AG09309 (cell line): Measurements from ENCODE around the gene UQCRC1.

ENCODE experiments used
- DNase-seq: peaks from one replicate; pipeline ENCODE4 v3.0.0-alpha.2; 2010; ENCODE audit warnings: low read depth
- H3K4me3 ChIP-seq: 2 replicates; pipeline ENCODE4 v1.5.1; 2011; ENCODE audit warnings: mild to moderate bottlenecking, low read depth, low read length, moderate library complexity; ENCODE audit not compliant: control insufficient read depth
- TF ChIP-seq, protein P1 (sequence below): IDR thresholded peaks from 2 replicates; pipeline ENCODE4 v1.5.1; 2011; ENCODE audit warnings: mild to moderate bottlenecking, low read depth, low read length, inconsistent platforms; ENCODE audit not compliant: insufficient read depth, control insufficient read depth; ENCODE audit errors: missing control alignments

Gene UQCRC1

DNA sequence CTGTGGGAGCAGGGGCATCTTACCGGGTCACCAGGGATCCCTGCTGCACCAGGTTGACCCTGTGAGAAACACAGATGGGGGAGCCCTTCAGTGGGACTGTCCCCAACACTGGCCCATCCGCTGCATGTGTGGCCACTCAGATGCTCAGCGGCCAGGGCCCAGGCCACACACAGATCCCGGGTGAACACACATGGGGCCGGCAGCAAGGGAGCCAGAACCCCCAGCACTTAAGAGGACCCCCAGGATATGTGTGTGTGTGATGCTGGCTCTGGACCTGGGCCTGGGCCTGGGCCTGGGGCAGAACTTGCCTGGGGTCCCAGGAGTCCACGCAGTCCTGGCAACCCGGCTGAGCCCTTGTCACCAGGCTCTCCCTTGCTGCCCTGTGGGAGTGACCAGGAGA is 41.0 kb downstream of the UQCRC1 start:
- no peak overlapping the region for H3K4me3 ChIP-seq
- TF ChIP-seq, protein P1, sequence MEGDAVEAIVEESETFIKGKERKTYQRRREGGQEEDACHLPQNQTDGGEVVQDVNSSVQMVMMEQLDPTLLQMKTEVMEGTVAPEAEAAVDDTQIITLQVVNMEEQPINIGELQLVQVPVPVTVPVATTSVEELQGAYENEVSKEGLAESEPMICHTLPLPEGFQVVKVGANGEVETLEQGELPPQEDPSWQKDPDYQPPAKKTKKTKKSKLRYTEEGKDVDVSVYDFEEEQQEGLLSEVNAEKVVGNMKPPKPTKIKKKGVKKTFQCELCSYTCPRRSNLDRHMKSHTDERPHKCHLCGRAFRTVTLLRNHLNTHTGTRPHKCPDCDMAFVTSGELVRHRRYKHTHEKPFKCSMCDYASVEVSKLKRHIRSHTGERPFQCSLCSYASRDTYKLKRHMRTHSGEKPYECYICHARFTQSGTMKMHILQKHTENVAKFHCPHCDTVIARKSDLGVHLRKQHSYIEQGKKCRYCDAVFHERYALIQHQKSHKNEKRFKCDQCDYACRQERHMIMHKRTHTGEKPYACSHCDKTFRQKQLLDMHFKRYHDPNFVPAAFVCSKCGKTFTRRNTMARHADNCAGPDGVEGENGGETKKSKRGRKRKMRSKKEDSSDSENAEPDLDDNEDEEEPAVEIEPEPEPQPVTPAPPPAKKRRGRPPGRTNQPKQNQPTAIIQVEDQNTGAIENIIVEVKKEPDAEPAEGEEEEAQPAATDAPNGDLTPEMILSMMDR, result no peak
- no peak for DNase-seq

DNA sequence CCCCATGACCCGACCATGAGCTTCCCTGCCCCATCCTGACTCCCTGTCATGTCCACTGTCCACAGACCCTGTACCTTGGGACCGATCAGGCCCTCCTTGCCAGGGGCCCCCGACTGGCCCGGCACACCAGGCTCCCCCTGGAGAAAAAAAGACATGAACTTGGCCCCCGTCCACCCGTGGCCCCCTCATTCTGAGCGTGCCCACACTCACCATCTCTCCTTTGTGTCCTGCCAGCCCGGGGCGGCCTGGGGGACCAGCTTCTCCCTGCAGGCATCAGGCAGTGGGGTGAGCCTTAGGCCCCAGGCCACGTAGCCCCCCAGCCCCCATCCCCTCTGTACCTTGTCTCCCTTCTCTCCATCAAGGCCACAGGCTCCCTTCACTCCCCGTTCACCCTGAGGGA is 41.9 kb downstream of the UQCRC1 start:
- no peak for DNase-seq
- TF ChIP-seq, protein P1, result no peak

GRCh38 chr3:48567090-48567489 is 42.4 kb downstream of the UQCRC1 start:
- DNase-seq, result no peak
- TF ChIP-seq, protein P1, result no peak
- no peak overlapping the region for H3K4me3 ChIP-seq

More for the DNA sequence above, 41.9 kb downstream of the UQCRC1 start:
- H3K4me3 ChIP-seq, result no peak overlapping the region

- no peak overlapping the region for H3K4me3 ChIP-seq
- TF ChIP-seq, protein P1, result no peak
- DNase-seq, result no peak
Measured at GRCh38 chr3:48566401-48566760, 43.1 kb downstream of the UQCRC1 start.

DNA sequence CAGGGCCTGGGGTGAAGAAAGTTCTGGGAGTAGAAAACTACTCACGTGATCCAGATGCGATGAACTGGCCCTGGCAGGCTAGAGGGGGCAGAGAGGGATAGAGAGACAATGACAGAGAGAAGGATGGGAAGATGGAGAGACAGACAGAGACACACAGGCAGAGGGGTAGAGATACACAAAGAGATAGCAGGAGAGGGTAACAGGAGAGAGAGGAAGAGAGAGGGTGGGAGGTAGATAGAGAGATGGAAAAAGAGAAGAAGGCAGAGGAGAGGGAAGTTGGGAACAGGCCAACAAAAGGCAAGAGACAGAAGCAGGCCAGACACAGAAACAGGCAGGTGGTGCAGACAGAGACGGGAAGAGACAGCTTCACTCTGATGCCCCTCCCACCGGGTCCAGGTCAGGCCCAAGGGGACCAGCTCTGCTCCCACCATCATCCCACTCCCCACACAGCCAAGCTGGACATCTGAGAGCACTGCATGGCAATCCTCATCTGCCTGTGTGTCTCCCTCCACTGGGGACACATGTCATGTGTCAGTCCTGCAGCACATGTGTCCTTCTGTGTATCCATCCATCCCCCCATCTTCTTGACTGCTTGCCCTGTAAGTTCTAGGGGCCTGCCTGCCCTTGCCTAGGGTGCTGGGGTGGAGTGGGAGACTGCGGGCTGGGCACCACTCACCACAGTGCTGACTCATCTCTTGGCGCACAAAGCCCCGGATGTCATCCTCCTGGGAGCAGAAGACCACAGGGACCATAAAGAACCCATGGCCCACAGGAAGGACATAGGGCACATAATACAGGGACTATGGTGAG is 43.6 kb downstream of the UQCRC1 start:
- no peak overlapping the region for H3K4me3 ChIP-seq
- no peak for DNase-seq
- TF ChIP-seq, protein P1, result no peak

GRCh38 chr3:48565186-48565585 is 44.3 kb downstream of the UQCRC1 start:
- DNase-seq, result no peak
- H3K4me3 ChIP-seq, result no peak overlapping the region
- TF ChIP-seq, protein P1, result no peak
